Measurements from ENCODE around the gene RMND5B. TPM values are rescaled to one million over a fixed set of nuclear protein-coding genes. Genes with fewer than 3 reads are reported as not detected.

RMND5B gene
- total and polyA plus RNA-seq, 4 donors = 13.4 to 24.8 (median 21.7) TPM

DNA sequence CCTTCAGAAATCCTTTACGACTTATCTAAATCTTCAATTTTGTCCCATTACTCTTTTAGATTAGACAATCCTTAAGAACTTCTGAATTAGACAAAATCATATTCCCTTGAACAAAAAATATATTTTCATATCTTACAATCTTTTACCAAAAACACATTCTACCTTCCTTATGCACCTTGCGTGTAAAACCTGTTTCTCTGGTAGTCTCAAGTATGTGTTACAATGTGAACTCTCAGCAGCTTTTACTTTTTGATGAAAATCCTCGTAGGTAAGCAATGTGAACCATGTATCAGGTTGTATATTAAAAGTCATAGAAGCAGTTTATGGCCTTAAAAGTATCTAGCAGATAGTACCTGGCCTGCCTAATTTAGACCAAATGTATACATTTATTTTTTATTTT, 43.6 kb downstream of the RMND5B start:
- no peaks in the 10 kb centered on the region for H3K27me3 ChIP-seq (ENCODE audit: control insufficient read depth in 4 of 4, insufficient read depth in 4 of 4, low read length in 3 of 4)
- no peak overlapping the region for H3K9ac ChIP-seq (ENCODE audit: low read depth in 1 of 2, low read length in 2 of 2)
- TF ChIP-seq GABPA (IDR thresholded peaks at IDR 0.05 in 1 of 2, conservative IDR thresholded peaks at IDR 0.05 in 1 of 2) (no peak), NR2F2 (IDR thresholded peaks at IDR 0.05) (no peak), FOXA1 (IDR thresholded peaks at IDR 0.05) (no peak), EGR1 (IDR thresholded peaks at IDR 0.05; ENCODE audit: low read depth in 2 of 2) (no peak), HNF4G (IDR thresholded peaks at IDR 0.05) (no peak)
- TF ChIP-seq, protein P1, sequence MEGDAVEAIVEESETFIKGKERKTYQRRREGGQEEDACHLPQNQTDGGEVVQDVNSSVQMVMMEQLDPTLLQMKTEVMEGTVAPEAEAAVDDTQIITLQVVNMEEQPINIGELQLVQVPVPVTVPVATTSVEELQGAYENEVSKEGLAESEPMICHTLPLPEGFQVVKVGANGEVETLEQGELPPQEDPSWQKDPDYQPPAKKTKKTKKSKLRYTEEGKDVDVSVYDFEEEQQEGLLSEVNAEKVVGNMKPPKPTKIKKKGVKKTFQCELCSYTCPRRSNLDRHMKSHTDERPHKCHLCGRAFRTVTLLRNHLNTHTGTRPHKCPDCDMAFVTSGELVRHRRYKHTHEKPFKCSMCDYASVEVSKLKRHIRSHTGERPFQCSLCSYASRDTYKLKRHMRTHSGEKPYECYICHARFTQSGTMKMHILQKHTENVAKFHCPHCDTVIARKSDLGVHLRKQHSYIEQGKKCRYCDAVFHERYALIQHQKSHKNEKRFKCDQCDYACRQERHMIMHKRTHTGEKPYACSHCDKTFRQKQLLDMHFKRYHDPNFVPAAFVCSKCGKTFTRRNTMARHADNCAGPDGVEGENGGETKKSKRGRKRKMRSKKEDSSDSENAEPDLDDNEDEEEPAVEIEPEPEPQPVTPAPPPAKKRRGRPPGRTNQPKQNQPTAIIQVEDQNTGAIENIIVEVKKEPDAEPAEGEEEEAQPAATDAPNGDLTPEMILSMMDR (IDR thresholded peaks at IDR 0.05; ENCODE audit: low read depth, low read length, missing input control) = no peak
- H3K36me3 ChIP-seq (ENCODE audit: control insufficient read depth in 4 of 4, insufficient read depth in 3 of 4, low read depth in 1 of 4, low read length in 3 of 4) = no peaks in the 10 kb centered on the region
- H3K9me3 ChIP-seq (ENCODE audit: control insufficient read depth in 4 of 4, low read length in 3 of 4) = no peaks in the 10 kb centered on the region
- 92% methylated on average over 3 of the region's 3 CpGs for WGBS
- H3K4me3 ChIP-seq (ENCODE audit: low read depth in 1 of 3, low read length in 3 of 3) = no peak overlapping the region
- H3K27ac ChIP-seq (ENCODE audit: low read depth in 1 of 2, low read length in 2 of 2) = no peak overlapping the region
- no peaks in the 10 kb centered on the region for H3K4me1 ChIP-seq (ENCODE audit: control insufficient read depth in 4 of 4, insufficient read depth in 4 of 4, low read length in 3 of 4)
- DNase-seq (ENCODE audit: low spot score) = no peak

DNA sequence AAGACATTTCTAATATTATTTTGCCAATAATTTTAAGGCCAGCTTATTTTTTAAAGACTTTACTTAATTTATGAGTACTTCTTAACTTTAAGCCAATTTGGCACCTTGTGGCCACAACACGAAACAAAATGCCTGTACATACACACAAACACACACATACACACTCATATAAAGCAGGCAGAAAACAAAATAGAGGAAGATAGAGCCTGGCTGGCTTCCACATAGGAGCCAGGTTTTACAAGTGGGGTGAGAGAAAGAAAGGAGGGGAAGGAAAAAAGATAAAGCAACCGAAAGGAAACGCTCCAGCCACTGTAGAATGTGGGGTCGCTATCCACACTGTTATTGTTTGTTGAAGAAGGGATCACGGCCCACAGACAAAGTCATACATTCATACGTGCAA, 46.0 kb downstream of the RMND5B start:
- no peak overlapping the region for H3K4me3 ChIP-seq (ENCODE audit: low read depth in 1 of 3, low read length in 3 of 3)
- H3K9me3 ChIP-seq (ENCODE audit: control insufficient read depth in 4 of 4, low read length in 3 of 4) = no peaks in the 10 kb centered on the region
- WGBS = 74% methylated on average over 6 of the region's 6 CpGs
- H3K4me1 ChIP-seq (ENCODE audit: control insufficient read depth in 4 of 4, insufficient read depth in 4 of 4, low read length in 3 of 4) = no peaks in the 10 kb centered on the region
- H3K27ac ChIP-seq (ENCODE audit: low read depth in 1 of 2, low read length in 2 of 2) = no peak overlapping the region
- no peak for DNase-seq (ENCODE audit: low spot score)
- no peaks in the 10 kb centered on the region for H3K36me3 ChIP-seq (ENCODE audit: control insufficient read depth in 4 of 4, insufficient read depth in 3 of 4, low read depth in 1 of 4, low read length in 3 of 4)
- H3K27me3 ChIP-seq (ENCODE audit: control insufficient read depth in 4 of 4, insufficient read depth in 4 of 4, low read length in 3 of 4) = peaks cover 0 to 2% (median 0%) of the 10 kb centered on the region in 4 donors
- TF ChIP-seq HNF4G (IDR thresholded peaks at IDR 0.05) = no peak
- TF ChIP-seq, protein P1 (IDR thresholded peaks at IDR 0.05; ENCODE audit: low read depth, low read length, missing input control) = no peak
- TF ChIP-seq, protein P2, sequence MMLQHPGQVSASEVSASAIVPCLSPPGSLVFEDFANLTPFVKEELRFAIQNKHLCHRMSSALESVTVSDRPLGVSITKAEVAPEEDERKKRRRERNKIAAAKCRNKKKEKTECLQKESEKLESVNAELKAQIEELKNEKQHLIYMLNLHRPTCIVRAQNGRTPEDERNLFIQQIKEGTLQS (IDR thresholded peaks at IDR 0.05) = no peak
- TF ChIP-seq HNF4A (conservative IDR thresholded peaks at IDR 0.05) = no peak
- TF ChIP-seq TAF1 (conservative IDR thresholded peaks at IDR 0.05) = no peak
- no peak for TF ChIP-seq FOXA1 (IDR thresholded peaks at IDR 0.05)
- TF ChIP-seq SP1 (IDR thresholded peaks at IDR 0.05) = no peak
- no peak for TF ChIP-seq GABPA (IDR thresholded peaks at IDR 0.05 in 1 of 2, conservative IDR thresholded peaks at IDR 0.05 in 1 of 2)
- TF ChIP-seq, protein P3, sequence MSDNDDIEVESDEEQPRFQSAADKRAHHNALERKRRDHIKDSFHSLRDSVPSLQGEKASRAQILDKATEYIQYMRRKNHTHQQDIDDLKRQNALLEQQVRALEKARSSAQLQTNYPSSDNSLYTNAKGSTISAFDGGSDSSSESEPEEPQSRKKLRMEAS (IDR thresholded peaks at IDR 0.05) = no peak
- TF ChIP-seq NR2F2 (IDR thresholded peaks at IDR 0.05) = no peak
- no peak for TF ChIP-seq JUND (IDR thresholded peaks at IDR 0.05)
- TF ChIP-seq EGR1 (IDR thresholded peaks at IDR 0.05; ENCODE audit: low read depth in 2 of 2) = no peak
- no peak overlapping the region for H3K9ac ChIP-seq (ENCODE audit: low read depth in 1 of 2, low read length in 2 of 2)

DNA sequence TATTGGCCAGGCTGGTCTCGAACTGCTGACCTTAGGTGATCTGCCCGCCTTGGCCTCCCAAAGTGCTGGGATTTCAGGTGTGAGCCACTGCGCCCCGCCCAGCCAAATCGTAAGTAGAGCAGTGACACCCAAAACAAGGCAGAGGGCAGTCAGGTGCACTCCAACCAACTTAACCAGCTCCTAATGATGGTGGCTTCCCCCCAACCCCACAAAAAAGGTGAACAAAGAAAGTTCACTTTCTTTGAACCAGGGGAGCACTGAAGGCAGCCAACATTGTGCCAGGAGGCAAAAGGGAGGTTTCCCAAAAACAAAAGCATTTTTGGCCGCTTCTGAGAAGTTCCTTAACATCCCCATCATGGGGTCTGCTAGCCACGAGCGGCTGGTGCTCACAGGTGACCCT, 46.8 kb downstream of the RMND5B start:
- H3K27me3 ChIP-seq (ENCODE audit: control insufficient read depth in 4 of 4, insufficient read depth in 4 of 4, low read length in 3 of 4) = peaks cover 0 to 2% (median 0%) of the 10 kb centered on the region in 4 donors
- no peaks in the 10 kb centered on the region for H3K9me3 ChIP-seq (ENCODE audit: control insufficient read depth in 4 of 4, low read length in 3 of 4)
- no peak overlapping the region for H3K27ac ChIP-seq (ENCODE audit: low read depth in 1 of 2, low read length in 2 of 2)
- WGBS = 87% methylated on average over 8 of the region's 8 CpGs
- no peaks in the 10 kb centered on the region for H3K36me3 ChIP-seq (ENCODE audit: control insufficient read depth in 4 of 4, insufficient read depth in 3 of 4, low read depth in 1 of 4, low read length in 3 of 4)
- no peak overlapping the region for H3K9ac ChIP-seq (ENCODE audit: low read depth in 1 of 2, low read length in 2 of 2)
- no peaks in the 10 kb centered on the region for H3K4me1 ChIP-seq (ENCODE audit: control insufficient read depth in 4 of 4, insufficient read depth in 4 of 4, low read length in 3 of 4)
- no peak for DNase-seq (ENCODE audit: low spot score)
- H3K4me3 ChIP-seq (ENCODE audit: low read depth in 1 of 3, low read length in 3 of 3) = no peak overlapping the region
- TF ChIP-seq, protein P4, sequence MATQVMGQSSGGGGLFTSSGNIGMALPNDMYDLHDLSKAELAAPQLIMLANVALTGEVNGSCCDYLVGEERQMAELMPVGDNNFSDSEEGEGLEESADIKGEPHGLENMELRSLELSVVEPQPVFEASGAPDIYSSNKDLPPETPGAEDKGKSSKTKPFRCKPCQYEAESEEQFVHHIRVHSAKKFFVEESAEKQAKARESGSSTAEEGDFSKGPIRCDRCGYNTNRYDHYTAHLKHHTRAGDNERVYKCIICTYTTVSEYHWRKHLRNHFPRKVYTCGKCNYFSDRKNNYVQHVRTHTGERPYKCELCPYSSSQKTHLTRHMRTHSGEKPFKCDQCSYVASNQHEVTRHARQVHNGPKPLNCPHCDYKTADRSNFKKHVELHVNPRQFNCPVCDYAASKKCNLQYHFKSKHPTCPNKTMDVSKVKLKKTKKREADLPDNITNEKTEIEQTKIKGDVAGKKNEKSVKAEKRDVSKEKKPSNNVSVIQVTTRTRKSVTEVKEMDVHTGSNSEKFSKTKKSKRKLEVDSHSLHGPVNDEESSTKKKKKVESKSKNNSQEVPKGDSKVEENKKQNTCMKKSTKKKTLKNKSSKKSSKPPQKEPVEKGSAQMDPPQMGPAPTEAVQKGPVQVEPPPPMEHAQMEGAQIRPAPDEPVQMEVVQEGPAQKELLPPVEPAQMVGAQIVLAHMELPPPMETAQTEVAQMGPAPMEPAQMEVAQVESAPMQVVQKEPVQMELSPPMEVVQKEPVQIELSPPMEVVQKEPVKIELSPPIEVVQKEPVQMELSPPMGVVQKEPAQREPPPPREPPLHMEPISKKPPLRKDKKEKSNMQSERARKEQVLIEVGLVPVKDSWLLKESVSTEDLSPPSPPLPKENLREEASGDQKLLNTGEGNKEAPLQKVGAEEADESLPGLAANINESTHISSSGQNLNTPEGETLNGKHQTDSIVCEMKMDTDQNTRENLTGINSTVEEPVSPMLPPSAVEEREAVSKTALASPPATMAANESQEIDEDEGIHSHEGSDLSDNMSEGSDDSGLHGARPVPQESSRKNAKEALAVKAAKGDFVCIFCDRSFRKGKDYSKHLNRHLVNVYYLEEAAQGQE (IDR thresholded peaks at IDR 0.05) = no peak
- TF ChIP-seq RAD21 (IDR thresholded peaks at IDR 0.05) (no peak), FOXA2 (IDR thresholded peaks at IDR 0.05) (no peak), HNF4G (IDR thresholded peaks at IDR 0.05) (no peak), SP1 (IDR thresholded peaks at IDR 0.05) (no peak), NR2F2 (IDR thresholded peaks at IDR 0.05) (no peak), YY1 (IDR thresholded peaks at IDR 0.05) (no peak), GABPA (IDR thresholded peaks at IDR 0.05 in 1 of 2, conservative IDR thresholded peaks at IDR 0.05 in 1 of 2) (no peak), JUND (IDR thresholded peaks at IDR 0.05) (no peak), RXRA (IDR thresholded peaks at IDR 0.05) (no peak), FOXA1 (IDR thresholded peaks at IDR 0.05) (no peak)
- TF ChIP-seq, protein P5, sequence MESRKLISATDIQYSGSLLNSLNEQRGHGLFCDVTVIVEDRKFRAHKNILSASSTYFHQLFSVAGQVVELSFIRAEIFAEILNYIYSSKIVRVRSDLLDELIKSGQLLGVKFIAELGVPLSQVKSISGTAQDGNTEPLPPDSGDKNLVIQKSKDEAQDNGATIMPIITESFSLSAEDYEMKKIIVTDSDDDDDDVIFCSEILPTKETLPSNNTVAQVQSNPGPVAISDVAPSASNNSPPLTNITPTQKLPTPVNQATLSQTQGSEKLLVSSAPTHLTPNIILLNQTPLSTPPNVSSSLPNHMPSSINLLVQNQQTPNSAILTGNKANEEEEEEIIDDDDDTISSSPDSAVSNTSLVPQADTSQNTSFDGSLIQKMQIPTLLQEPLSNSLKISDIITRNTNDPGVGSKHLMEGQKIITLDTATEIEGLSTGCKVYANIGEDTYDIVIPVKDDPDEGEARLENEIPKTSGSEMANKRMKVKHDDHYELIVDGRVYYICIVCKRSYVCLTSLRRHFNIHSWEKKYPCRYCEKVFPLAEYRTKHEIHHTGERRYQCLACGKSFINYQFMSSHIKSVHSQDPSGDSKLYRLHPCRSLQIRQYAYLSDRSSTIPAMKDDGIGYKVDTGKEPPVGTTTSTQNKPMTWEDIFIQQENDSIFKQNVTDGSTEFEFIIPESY (IDR thresholded peaks at IDR 0.05) = no peak

Measured in liver (tissue), 9 donors.